SK-N-SH treated with all-trans-retinoic acid at 6 μM for 48 hours (cell line): ENCODE results near the gene DOCK11.
"Not testable (repeated sequence)": the region's sequence is repeated elsewhere in the genome, so short reads cannot be mapped to it uniquely, and the experiment has no call there.

Experiments used
- ATAC-seq: fragments of 200-7000 bp; cut with Tn5 transposase; 3 replicates; pipeline ENCODE4 v1.9.1; 2020; ENCODE audit warnings: mild to moderate bottlenecking, moderate library complexity
- ARNTL ChIP-seq: fragments of 450-650 bp; formaldehyde crosslinking; IDR thresholded peaks from 2 replicates; pipeline ENCODE4 v1.5.0; 2020; ENCODE audit warnings: low read depth, mild to moderate bottlenecking, moderate library complexity, borderline replicate concordance
- BACH2 ChIP-seq: fragments of 250-450 bp; sonication (Bioruptor Pico); IDR thresholded peaks from 2 replicates; pipeline ENCODE4 v1.9.0; 2021; ENCODE audit warnings: mild to moderate bottlenecking, borderline replicate concordance
- CSDC2 ChIP-seq: fragments of 250-450 bp; sonication (Bioruptor Pico); IDR thresholded peaks from 2 replicates; pipeline ENCODE4 v1.5.0; 2020; ENCODE audit warnings: mild to moderate bottlenecking, moderate library complexity
- ESRRG ChIP-seq: fragments of 250-450 bp; sonication (Bioruptor Pico); IDR thresholded peaks from 2 replicates; pipeline ENCODE4 v1.6.1; 2021; ENCODE audit warnings: mild to moderate bottlenecking
- GLIS3 ChIP-seq: fragments of 250-450 bp; sonication (Bioruptor Pico); IDR thresholded peaks from 2 replicates; pipeline ENCODE4 v1.5.0; 2020; ENCODE audit warnings: mild to moderate bottlenecking, moderate library complexity
- ISL1 ChIP-seq: fragments of 250-450 bp; sonication (Bioruptor Pico); IDR thresholded peaks from 2 replicates; pipeline ENCODE4 v2.1.2; 2022; ENCODE audit warnings: mild to moderate bottlenecking, moderate library complexity
- PPARA ChIP-seq: fragments of 250-450 bp; sonication (Bioruptor Pico); IDR thresholded peaks from 2 replicates; pipeline ENCODE4 v1.5.0; 2020; ENCODE audit warnings: mild to moderate bottlenecking, borderline replicate concordance
- RARB ChIP-seq: fragments of 250-450 bp; sonication (Bioruptor Pico); IDR thresholded peaks from 2 replicates; pipeline ENCODE4 v1.8.0; 2021; ENCODE audit warnings: mild to moderate bottlenecking, moderate library complexity
- SNAI2 ChIP-seq: fragments of 250-450 bp; sonication (Bioruptor Pico); IDR thresholded peaks from 2 replicates; pipeline ENCODE4 v1.5.0; 2020; ENCODE audit warnings: mild to moderate bottlenecking, moderate library complexity
- TCF4 ChIP-seq: fragments of 250-450 bp; sonication (Bioruptor Pico); IDR thresholded peaks from 2 replicates; pipeline ENCODE4 v1.8.0; 2021; ENCODE audit warnings: mild to moderate bottlenecking, moderate library complexity, borderline replicate concordance
- TOX ChIP-seq: fragments of 250-450 bp; sonication (Bioruptor Pico); IDR thresholded peaks from 2 replicates; pipeline ENCODE4 v1.8.0; 2021; ENCODE audit warnings: mild to moderate bottlenecking, moderate library complexity, borderline replicate concordance
- ZC3H10 ChIP-seq: fragments of 250-450 bp; sonication (Bioruptor Pico); IDR thresholded peaks from 2 replicates; pipeline ENCODE4 v1.5.1; 2021; ENCODE audit warnings: mild to moderate bottlenecking, moderate library complexity
- ZFP30 ChIP-seq: fragments of 450-650 bp; formaldehyde crosslinking; IDR thresholded peaks from 2 replicates; pipeline ENCODE4 v1.5.0; 2022; ENCODE audit warnings: mild to moderate bottlenecking, moderate library complexity
- ZNF565 ChIP-seq: fragments of 450-650 bp; formaldehyde crosslinking; conservative IDR thresholded peaks from 2 replicates; pipeline ENCODE4 v1.5.0; 2020; ENCODE audit warnings: low read depth, mild to moderate bottlenecking, moderate library complexity
- ZNF70 ChIP-seq: fragments of 450-650 bp; formaldehyde crosslinking; IDR thresholded peaks from 2 replicates; pipeline ENCODE4 v1.5.0; 2020; ENCODE audit warnings: mild to moderate bottlenecking, moderate library complexity
- ZNF8 ChIP-seq: fragments of 450-650 bp; formaldehyde crosslinking; IDR thresholded peaks from 2 replicates; pipeline ENCODE4 v1.5.0; 2020; ENCODE audit warnings: mild to moderate bottlenecking, moderate library complexity
- TF ChIP-seq, protein P1 (sequence below): fragments of 250-450 bp; sonication (Bioruptor Pico); IDR thresholded peaks from 2 replicates; pipeline ENCODE4 v1.8.0; 2020; ENCODE audit warnings: mild to moderate bottlenecking, moderate library complexity, borderline replicate concordance
- TF ChIP-seq, protein P2 (sequence below): fragments of 250-450 bp; sonication (Bioruptor Pico); IDR thresholded peaks from 2 replicates; pipeline ENCODE4 v1.8.0; 2021; ENCODE audit warnings: low read depth, mild to moderate bottlenecking, moderate library complexity, borderline replicate concordance
- TF ChIP-seq, protein P3 (sequence below): fragments of 250-450 bp; sonication (Bioruptor Pico); IDR thresholded peaks from 2 replicates; pipeline ENCODE4 v1.5.0; 2020; ENCODE audit warnings: mild to moderate bottlenecking, moderate library complexity
- TF ChIP-seq, protein P4 (sequence below): fragments of 250-450 bp; sonication (Bioruptor Pico); IDR thresholded peaks from 2 replicates; pipeline ENCODE4 v1.5.1; 2020; ENCODE audit warnings: low read depth, mild to moderate bottlenecking, moderate library complexity

DOCK11 gene

DNA sequence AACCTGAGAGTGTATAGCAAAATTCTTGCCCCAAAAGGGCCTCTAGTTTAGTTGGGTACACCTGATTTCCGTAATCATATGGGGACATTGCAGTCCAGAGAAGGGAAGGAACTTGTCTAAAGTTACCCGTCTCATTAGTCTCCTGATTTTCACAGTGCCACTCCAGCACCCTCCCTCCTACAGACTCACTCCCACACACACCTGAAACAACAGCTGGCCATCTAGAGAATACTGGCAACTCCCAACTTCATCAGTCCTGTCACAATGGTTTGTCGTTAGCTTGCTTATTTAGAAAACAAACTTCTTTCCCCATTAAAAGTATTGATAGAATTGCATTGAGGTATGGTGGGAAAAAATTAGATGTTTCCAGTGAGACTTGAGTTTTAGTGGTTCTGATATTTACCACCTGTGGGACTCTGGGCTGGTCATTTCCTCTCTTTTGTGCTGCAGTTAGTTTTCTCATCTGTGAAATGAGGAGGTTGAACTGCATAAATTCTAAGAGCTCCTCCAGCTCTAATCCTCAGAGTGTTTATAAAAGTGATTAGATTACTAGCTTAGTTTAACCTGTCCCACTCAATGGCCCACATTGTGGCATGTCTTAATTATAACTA lies 233.5 kb downstream of the DOCK11 start:
- no peak for TF ChIP-seq CSDC2 (CRISPR knock-in tag)
- TF ChIP-seq, protein P1, sequence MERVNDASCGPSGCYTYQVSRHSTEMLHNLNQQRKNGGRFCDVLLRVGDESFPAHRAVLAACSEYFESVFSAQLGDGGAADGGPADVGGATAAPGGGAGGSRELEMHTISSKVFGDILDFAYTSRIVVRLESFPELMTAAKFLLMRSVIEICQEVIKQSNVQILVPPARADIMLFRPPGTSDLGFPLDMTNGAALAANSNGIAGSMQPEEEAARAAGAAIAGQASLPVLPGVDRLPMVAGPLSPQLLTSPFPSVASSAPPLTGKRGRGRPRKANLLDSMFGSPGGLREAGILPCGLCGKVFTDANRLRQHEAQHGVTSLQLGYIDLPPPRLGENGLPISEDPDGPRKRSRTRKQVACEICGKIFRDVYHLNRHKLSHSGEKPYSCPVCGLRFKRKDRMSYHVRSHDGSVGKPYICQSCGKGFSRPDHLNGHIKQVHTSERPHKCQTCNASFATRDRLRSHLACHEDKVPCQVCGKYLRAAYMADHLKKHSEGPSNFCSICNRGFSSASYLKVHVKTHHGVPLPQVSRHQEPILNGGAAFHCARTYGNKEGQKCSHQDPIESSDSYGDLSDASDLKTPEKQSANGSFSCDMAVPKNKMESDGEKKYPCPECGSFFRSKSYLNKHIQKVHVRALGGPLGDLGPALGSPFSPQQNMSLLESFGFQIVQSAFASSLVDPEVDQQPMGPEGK (CRISPR knock-in tag), result no peak
- no peak for TF ChIP-seq ZNF8
- TF ChIP-seq, protein P2, sequence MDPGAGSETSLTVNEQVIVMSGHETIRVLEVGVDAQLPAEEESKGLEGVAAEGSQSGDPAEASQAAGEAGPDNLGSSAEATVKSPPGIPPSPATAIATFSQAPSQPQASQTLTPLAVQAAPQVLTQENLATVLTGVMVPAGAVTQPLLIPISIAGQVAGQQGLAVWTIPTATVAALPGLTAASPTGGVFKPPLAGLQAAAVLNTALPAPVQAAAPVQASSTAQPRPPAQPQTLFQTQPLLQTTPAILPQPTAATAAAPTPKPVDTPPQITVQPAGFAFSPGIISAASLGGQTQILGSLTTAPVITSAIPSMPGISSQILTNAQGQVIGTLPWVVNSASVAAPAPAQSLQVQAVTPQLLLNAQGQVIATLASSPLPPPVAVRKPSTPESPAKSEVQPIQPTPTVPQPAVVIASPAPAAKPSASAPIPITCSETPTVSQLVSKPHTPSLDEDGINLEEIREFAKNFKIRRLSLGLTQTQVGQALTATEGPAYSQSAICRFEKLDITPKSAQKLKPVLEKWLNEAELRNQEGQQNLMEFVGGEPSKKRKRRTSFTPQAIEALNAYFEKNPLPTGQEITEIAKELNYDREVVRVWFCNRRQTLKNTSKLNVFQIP (CRISPR knock-in tag), result no peak
- no peak for TF ChIP-seq ZFP30 (CRISPR knock-in tag)
- no peak for TF ChIP-seq ISL1 (CRISPR knock-in tag)
- TF ChIP-seq PPARA (CRISPR knock-in tag), result no peak
- TF ChIP-seq GLIS3, result no peak
- no peak for TF ChIP-seq ZC3H10 (CRISPR knock-in tag)
- TF ChIP-seq TCF4, result no peak
- TF ChIP-seq RARB (CRISPR knock-in tag), result no peak
- no peak for TF ChIP-seq TOX
- no peak for TF ChIP-seq ZNF565 (CRISPR knock-in tag)
- TF ChIP-seq, protein P3, sequence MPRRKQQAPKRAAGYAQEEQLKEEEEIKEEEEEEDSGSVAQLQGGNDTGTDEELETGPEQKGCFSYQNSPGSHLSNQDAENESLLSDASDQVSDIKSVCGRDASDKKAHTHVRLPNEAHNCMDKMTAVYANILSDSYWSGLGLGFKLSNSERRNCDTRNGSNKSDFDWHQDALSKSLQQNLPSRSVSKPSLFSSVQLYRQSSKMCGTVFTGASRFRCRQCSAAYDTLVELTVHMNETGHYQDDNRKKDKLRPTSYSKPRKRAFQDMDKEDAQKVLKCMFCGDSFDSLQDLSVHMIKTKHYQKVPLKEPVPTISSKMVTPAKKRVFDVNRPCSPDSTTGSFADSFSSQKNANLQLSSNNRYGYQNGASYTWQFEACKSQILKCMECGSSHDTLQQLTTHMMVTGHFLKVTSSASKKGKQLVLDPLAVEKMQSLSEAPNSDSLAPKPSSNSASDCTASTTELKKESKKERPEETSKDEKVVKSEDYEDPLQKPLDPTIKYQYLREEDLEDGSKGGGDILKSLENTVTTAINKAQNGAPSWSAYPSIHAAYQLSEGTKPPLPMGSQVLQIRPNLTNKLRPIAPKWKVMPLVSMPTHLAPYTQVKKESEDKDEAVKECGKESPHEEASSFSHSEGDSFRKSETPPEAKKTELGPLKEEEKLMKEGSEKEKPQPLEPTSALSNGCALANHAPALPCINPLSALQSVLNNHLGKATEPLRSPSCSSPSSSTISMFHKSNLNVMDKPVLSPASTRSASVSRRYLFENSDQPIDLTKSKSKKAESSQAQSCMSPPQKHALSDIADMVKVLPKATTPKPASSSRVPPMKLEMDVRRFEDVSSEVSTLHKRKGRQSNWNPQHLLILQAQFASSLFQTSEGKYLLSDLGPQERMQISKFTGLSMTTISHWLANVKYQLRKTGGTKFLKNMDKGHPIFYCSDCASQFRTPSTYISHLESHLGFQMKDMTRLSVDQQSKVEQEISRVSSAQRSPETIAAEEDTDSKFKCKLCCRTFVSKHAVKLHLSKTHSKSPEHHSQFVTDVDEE (CRISPR knock-in tag), result no peak
- no peak for TF ChIP-seq SNAI2 (CRISPR knock-in tag)
- no peak for TF ChIP-seq ZNF70 (CRISPR knock-in tag)
- TF ChIP-seq, protein P4, sequence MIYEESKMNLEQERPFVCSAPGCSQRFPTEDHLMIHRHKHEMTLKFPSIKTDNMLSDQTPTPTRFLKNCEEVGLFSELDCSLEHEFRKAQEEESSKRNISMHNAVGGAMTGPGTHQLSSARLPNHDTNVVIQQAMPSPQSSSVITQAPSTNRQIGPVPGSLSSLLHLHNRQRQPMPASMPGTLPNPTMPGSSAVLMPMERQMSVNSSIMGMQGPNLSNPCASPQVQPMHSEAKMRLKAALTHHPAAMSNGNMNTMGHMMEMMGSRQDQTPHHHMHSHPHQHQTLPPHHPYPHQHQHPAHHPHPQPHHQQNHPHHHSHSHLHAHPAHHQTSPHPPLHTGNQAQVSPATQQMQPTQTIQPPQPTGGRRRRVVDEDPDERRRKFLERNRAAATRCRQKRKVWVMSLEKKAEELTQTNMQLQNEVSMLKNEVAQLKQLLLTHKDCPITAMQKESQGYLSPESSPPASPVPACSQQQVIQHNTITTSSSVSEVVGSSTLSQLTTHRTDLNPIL (CRISPR knock-in tag), result no peak
- no peak for TF ChIP-seq BACH2 (CRISPR knock-in tag)
- no peak for TF ChIP-seq ESRRG
- no peak for TF ChIP-seq ARNTL
- TF ChIP-seq, all 23 proteins: peak for 0
- ATAC-seq, result no peak

DNA sequence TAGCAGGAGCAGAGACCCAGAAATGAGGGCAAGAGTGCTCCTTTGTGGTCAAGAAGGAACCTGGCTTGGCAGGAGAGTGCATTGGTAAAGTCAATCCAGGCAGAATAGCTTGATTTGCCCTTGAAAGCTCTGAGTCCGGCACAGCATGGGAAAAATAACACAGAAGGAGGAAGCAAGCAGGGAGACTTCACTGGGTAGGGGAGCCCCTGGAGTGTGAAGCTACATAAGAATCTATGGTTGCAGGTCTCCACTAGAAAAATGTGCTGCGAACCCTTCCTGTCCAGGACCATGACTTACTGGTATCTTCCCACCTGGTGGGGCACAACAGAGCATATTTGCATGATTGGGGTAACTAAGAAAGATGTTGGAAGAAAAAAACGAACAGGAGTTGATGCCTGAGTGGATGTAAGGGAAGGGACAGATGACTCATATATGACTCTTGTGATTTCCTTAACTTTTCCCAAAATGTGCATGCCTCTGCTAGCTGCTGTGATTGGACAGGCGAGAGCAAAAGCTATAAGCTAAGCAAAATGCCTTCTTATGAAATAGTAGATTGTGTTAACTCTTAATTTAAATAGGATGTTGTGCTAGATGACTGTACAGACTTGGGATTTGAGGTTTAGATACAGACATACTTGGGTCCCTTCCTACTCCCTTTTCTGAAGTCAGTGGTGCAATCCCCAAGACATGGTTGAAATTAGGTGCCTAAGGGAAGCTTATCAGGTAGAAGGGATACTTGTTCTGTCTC lies 235.1 kb downstream of the DOCK11 start:
- TF ChIP-seq ZFP30 (CRISPR knock-in tag) (no peak), BACH2 (CRISPR knock-in tag) (no peak), GLIS3 (no peak), CSDC2 (CRISPR knock-in tag) (no peak), SNAI2 (CRISPR knock-in tag) (no peak), ZNF70 (CRISPR knock-in tag) (no peak)
- TF ChIP-seq, protein P2 (CRISPR knock-in tag), result no peak
- TF ChIP-seq, protein P1 (CRISPR knock-in tag), result no peak
- ATAC-seq, result no peak

DNA sequence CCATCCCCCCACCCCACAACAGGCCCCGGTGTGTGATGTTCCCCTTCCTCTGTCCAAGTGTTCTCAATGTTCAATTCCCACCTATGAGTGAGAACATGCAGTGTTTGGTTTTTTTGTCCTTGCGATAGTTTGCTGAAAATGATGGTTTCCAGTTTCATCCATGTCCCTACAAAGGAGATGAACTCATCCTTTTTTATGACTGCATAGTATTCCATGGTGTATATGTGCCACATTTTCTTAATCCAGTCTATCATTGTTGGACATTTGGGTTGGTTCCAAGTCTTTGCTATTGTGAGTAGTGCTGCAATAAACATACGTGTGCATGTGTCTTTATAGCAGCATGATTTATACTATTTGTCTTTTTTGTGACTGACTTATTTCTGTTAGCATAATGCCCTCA lies 236.9 kb downstream of the DOCK11 start:
- not testable (repeated sequence) for ATAC-seq
